Choroid plexus epithelial cell (primary cell): ENCODE measurements around the gene CA5A.

Experiments used
- DNase-seq: peaks from one replicate; pipeline ENCODE4 v3.0.0-alpha.2; 2010; ENCODE audit warnings: low read depth
- H3K4me3 ChIP-seq: 2 replicates; pipeline ENCODE4 v1.5.1; 2011; ENCODE audit warnings: low read depth, mild to moderate bottlenecking, control low read depth, low read length, moderate library complexity
- CTCF ChIP-seq: conservative IDR thresholded peaks from 2 replicates; pipeline ENCODE4 v1.5.1; 2011; ENCODE audit warnings: low read depth, mild to moderate bottlenecking, control low read depth, inconsistent platforms, low read length, moderate library complexity

CA5A gene

GRCh38 chr16:87924811-87925670 lies 11.3 kb downstream of the CA5A start:
- TF ChIP-seq CTCF, result no peak
- no peak overlapping the region for H3K4me3 ChIP-seq
- DNase-seq, result no peak

GRCh38 chr16:87924041-87924810 lies 12.1 kb downstream of the CA5A start:
- no peak for DNase-seq
- no peak for TF ChIP-seq CTCF
- H3K4me3 ChIP-seq, result no peak overlapping the region

GRCh38 chr16:87922250-87922871 lies 14.0 kb downstream of the CA5A start:
- no peak for TF ChIP-seq CTCF
- H3K4me3 ChIP-seq, result no peak overlapping the region
- DNase-seq, result peak; percentile 38

GRCh38 chr16:87921236-87921773 lies 15.0 kb downstream of the CA5A start:
- H3K4me3 ChIP-seq, result no peak overlapping the region
- no peak for TF ChIP-seq CTCF
- DNase-seq, result no peak

GRCh38 chr16:87919681-87919994 lies 16.7 kb downstream of the CA5A start:
- DNase-seq, result no peak
- TF ChIP-seq CTCF, result no peak
- H3K4me3 ChIP-seq, result no peak overlapping the region

- no peak overlapping the region for H3K4me3 ChIP-seq
- TF ChIP-seq CTCF, result no peak
- no peak for DNase-seq
Measured at GRCh38 chr16:87918866-87919680, 17.3 kb downstream of the CA5A start.
